ENCODE results near the gene TRMT1L. TPM values are rescaled to one million over a fixed set of nuclear protein-coding genes. Genes with fewer than 3 reads are reported as not detected.

Gene TRMT1L, protein sequence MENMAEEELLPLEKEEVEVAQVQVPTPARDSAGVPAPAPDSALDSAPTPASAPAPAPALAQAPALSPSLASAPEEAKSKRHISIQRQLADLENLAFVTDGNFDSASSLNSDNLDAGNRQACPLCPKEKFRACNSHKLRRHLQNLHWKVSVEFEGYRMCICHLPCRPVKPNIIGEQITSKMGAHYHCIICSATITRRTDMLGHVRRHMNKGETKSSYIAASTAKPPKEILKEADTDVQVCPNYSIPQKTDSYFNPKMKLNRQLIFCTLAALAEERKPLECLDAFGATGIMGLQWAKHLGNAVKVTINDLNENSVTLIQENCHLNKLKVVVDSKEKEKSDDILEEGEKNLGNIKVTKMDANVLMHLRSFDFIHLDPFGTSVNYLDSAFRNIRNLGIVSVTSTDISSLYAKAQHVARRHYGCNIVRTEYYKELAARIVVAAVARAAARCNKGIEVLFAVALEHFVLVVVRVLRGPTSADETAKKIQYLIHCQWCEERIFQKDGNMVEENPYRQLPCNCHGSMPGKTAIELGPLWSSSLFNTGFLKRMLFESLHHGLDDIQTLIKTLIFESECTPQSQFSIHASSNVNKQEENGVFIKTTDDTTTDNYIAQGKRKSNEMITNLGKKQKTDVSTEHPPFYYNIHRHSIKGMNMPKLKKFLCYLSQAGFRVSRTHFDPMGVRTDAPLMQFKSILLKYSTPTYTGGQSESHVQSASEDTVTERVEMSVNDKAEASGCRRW
- 21.3 TPM for total RNA-seq

DNA sequence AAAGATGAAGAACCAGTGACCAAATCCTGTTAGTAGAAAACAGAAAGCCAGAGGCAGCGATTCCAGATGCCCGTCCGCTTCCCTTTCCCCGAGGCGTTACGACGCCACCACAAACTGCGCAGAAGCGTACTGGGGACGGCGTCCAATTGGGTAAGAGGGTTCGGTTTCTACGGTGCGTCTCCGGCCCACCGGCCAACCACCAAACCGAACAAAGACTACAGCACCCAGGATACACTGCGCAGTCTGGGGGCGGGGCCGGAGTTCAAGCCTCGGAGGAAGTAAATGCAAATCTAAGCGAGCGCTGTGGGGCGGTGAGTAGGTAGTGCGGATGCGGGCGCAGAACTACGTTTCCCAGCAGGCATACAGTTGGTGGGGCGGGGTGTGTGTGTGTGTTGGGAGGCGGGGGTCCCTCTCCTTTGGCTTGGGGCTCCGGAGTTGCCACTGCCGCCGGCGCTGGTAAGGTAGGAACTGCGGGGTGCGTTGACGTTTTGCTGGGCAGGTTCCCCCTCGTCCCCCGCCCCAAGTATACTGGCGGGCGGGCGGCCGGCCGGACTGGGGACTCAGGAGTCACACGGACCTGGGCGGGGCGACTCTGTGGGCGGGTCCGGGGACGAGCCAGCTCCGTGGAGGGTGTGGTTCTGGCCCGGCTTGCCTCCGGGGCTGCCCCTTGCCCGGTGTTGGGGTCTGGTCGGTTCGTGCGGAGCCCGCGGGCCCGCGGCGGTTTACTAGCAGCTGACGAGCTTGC lies at the start of gene TRMT1L, which contains the start of gene SWT1:
TSS of gene TRMT1L (minus strand) at position 100 of the 745 bp plus-strand sequence. CDS start 241 bp downstream, outside the sequence.
TSS of gene SWT1 (plus strand) at position 314 of the 745 bp plus-strand sequence. CDS start 3,675 bp downstream, outside the sequence.

Other genes starting within 250 kb of the TRMT1L start
- 1.6 TPM for gene NIBAN1, start 182.4 kb downstream of the TRMT1L start, total RNA-seq
- 87.6 TPM for gene RNF2, start 111.4 kb downstream of the TRMT1L start, total RNA-seq
- 38.2 TPM for gene SWT1, start 214 bp upstream of the TRMT1L start, total RNA-seq
- gene IVNS1ABP, start 160.3 kb upstream of the TRMT1L start, total RNA-seq: 300 TPM